IPS-15b (cell line): ENCODE results near the gene NAP1L1.
A peak's percentile ranks its signal among the peaks of the same experiment; 100 is the strongest.

Source experiments
- H3K27me3 ChIP-seq: one replicate; pipeline ENCODE4 v1.6.1; 2013; ENCODE audit warnings: low read length; ENCODE audit not compliant: control insufficient read depth, insufficient read depth
- H3K36me3 ChIP-seq: one replicate; pipeline ENCODE4 v1.6.1; 2013; ENCODE audit warnings: low read length; ENCODE audit not compliant: control insufficient read depth, insufficient read depth
- H3K4me1 ChIP-seq: one replicate; pipeline ENCODE4 v1.6.1; 2013; ENCODE audit warnings: mild to moderate bottlenecking, low read length; ENCODE audit not compliant: control insufficient read depth, insufficient read depth
- H3K4me3 ChIP-seq: one replicate; pipeline ENCODE4 v1.5.1; 2013; ENCODE audit warnings: low read depth, low read length
- H3K9ac ChIP-seq: one replicate; pipeline ENCODE4 v1.6.1; 2013; ENCODE audit warnings: low read depth, mild to moderate bottlenecking, low read length
- H3K9me3 ChIP-seq: one replicate; pipeline ENCODE4 v1.6.1; 2013; ENCODE audit warnings: mild to moderate bottlenecking, low read length; ENCODE audit not compliant: control insufficient read depth, insufficient read depth

NAP1L1 gene

DNA sequence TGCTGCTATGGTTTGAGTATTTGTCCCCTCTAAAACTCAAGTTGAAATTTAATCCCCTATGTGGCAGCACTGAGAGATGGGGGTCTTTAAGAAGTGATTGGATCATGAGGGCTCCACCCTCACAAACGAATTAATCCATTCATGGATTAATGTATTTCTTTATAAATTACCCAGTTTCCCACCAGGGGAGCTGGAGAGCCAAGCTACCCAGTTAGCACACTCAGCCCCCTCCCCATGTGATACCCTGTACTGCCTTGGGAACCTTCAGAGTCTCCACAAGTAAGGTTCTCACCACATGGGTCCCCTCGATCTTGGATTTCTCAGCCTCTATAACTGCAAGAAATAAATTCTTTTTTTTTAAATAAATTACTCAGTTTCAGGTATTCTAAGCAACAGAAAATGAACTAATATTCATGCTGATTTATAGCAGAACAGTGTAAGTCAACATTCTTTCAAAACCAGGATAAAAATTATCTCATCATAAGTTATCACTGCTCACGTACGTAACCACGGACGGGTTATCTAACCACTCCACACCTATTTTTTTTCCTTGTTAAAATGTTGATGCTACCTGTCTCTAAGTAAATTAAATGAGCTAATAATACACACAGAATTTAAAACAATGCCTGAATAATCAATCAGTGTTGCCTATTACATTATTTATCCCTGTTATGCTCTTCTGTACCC is 3.6 kb downstream of the NAP1L1 start:
- H3K4me1 ChIP-seq, result peaks cover 31% of the 10 kb centered on the region
- no peaks in the 10 kb centered on the region for H3K9me3 ChIP-seq
- H3K27me3 ChIP-seq, result no peaks in the 10 kb centered on the region
- no peaks in the 10 kb centered on the region for H3K36me3 ChIP-seq
- no peak overlapping the region for H3K4me3 ChIP-seq
- no peak overlapping the region for H3K9ac ChIP-seq

DNA sequence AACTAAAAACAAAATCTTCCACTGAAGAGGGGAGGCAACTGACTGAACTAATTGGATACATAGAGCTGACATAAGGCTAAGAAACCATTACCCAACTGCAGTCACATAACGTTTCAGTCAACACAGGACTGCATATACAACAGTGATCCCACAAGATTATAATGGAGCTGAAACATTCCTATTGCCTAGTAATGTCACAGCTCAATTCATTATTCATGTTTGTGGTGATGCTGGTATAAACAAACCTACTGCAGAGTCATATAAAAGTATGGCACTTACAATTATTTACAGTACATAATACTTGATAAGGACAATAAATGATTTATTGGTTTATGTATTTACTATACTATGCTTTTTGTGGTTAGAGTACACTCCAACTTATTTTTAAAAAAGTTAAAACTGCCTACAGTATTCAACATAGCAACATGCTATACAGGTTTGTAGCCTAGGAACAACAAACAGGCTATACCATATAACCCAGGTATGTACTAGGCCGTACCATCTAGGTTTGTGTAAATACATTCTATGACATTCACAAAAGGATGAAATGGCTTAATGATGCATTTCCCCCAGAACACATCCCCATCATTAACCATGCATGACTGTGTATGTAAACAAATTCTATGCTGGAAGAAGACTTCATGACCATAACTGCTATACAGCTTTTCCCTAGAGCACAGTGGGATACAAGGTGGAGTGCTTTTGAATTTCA is 4.3 kb downstream of the NAP1L1 start:
- H3K4me3 ChIP-seq, result peak overlapping the region; percentile 23
- H3K9ac ChIP-seq, result no peak overlapping the region
- no peaks in the 10 kb centered on the region for H3K27me3 ChIP-seq
- H3K4me1 ChIP-seq, result peaks cover 31% of the 10 kb centered on the region
- no peaks in the 10 kb centered on the region for H3K36me3 ChIP-seq
- H3K9me3 ChIP-seq, result no peaks in the 10 kb centered on the region

DNA sequence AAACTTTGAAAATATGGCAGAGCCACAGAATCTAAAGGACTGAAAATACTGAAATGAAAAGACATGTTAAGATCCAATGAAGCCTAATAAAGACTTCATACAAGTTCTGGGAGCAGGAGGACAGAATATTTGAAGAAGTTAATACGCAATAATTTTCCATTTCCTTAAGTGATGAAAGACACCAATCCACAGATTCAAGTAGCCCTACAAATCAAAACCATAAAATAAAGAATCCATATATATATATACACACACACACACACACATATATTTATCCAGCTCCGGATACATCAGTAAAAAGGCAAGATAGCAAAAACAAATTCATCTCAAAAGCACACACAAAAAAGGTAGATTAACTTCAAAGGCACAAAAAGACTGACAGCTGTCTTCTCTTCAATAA is 5.7 kb downstream of the NAP1L1 start:
- Histone ChIP-seq H3K4me1 (peaks cover 31% of the 10 kb centered on the region), H3K4me3 (no peak overlapping the region), H3K9me3 (no peaks in the 10 kb centered on the region), H3K27me3 (no peaks in the 10 kb centered on the region), H3K9ac (no peak overlapping the region), H3K36me3 (no peaks in the 10 kb centered on the region)

DNA sequence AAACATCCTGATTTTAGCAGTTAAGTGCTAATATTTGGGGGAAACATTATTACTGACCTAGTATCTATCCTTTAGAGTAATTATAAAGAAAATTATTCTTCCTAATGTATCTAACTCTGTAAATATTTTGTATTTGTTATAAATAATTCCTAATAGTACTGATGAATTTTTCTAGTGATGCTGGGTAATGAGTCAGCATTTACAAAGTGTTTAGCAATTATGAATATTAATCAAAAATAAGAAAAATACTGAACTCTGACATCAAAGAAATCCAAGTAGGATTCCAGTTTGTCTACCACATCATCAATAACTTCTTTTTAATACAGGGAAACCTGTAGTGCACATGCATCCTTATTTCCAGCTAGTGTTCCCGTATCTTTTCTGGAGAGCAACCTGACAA is 9.0 kb downstream of the NAP1L1 start:
- Histone ChIP-seq H3K36me3 (no peaks in the 10 kb centered on the region), H3K4me3 (no peak overlapping the region), H3K27me3 (no peaks in the 10 kb centered on the region), H3K9ac (no peak overlapping the region), H3K4me1 (peaks cover 29% of the 10 kb centered on the region), H3K9me3 (no peaks in the 10 kb centered on the region)

DNA sequence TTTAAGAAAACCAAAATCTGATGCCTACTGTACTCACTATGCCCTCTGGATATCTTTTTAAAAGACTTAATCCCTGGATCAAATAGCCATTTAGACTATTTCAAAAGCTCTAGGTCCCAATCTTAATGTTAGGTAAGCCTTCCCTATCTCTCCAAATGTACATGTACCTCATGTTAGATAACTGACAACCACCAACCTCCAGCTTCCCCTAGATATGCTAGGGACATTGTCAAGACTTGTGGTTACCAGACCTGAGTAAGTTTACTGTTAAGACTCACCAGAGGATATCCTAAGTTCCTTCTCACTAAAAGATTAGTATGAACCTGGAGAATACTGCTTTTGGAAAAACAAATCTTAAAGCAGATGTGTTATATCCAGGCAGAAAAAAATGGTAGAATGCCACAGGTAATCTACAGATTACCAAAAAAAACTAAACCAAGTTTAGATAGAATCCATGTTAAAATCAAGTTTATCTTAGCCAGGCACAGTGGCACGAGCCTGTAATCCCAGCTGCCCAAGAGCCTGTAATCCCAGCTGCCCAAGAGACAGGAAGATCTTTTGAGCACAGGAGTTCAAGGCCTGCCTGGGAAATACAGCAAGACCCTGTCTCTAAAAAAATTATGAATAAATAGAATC is 9.7 kb downstream of the NAP1L1 start:
- H3K4me3 ChIP-seq, result no peak overlapping the region
- no peaks in the 10 kb centered on the region for H3K27me3 ChIP-seq
- H3K4me1 ChIP-seq, result peaks cover 27% of the 10 kb centered on the region
- H3K36me3 ChIP-seq, result no peaks in the 10 kb centered on the region
- no peaks in the 10 kb centered on the region for H3K9me3 ChIP-seq
- no peak overlapping the region for H3K9ac ChIP-seq

DNA sequence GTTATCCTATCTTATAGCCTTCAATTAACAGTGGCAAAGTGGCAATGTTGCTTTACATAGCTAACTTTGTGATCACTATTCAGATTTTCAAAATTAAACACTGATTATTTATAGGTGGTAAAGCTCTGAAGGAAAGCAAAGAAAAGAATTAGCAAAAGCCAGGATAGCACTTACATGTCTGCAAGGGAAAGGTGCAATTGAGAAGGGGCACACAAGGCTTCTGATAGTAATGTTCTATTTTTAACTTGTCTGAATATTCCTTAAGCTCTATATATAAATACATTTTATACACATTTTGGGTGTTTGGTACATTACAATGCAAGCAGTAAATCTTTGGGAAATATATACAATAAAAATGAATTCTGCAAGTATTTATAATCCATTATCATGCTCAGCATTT is 10.9 kb downstream of the NAP1L1 start:
- no peaks in the 10 kb centered on the region for H3K27me3 ChIP-seq
- H3K4me3 ChIP-seq, result no peak overlapping the region
- H3K4me1 ChIP-seq, result peaks cover 24% of the 10 kb centered on the region
- H3K9ac ChIP-seq, result no peak overlapping the region
- H3K36me3 ChIP-seq, result no peaks in the 10 kb centered on the region
- H3K9me3 ChIP-seq, result no peaks in the 10 kb centered on the region

DNA sequence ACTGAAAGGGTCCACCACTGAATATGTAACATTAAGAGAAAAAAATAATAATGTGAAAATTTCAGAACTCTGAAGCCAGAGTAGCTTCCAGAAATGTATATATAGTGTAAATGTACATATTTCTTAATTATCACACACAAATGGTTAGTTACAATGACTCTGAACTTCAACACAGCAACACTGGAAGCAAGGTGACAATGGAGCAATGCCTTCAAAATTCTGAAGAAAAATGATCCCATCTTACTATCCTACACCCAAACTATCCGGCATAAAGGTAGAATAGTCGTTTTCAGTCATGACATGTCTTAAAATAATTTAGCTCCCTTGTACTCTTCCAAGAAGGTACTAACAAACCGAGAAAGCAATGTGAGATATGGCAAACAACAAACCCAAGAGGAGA is 11.9 kb downstream of the NAP1L1 start:
- peaks cover 20% of the 10 kb centered on the region for H3K4me1 ChIP-seq
- no peak overlapping the region for H3K9ac ChIP-seq
- H3K4me3 ChIP-seq, result no peak overlapping the region
- no peaks in the 10 kb centered on the region for H3K9me3 ChIP-seq
- no peaks in the 10 kb centered on the region for H3K36me3 ChIP-seq
- no peaks in the 10 kb centered on the region for H3K27me3 ChIP-seq

DNA sequence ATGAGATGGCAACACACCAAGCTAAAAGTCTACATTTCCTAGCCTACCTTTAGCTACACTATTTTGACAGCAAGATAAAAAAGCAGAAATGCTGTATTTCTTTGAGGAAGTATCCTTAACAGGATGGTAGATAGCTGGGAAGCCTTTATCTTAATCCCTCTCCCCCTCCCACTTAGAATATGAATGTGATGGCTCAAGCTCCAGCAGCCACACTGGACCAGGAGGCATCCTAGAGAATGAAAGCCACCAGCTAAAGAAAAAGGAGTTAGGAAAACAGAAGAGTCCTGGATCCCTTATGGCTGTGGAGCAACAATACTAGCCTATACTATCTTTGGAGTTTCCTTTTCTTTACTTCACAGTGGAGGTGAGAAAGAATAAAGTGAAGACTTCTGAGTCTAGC is 15.1 kb downstream of the NAP1L1 start:
- Histone ChIP-seq H3K27me3 (no peaks in the 10 kb centered on the region), H3K4me1 (peaks cover 9% of the 10 kb centered on the region), H3K36me3 (peaks cover 3% of the 10 kb centered on the region), H3K9me3 (no peaks in the 10 kb centered on the region), H3K9ac (no peak overlapping the region), H3K4me3 (no peak overlapping the region)

DNA sequence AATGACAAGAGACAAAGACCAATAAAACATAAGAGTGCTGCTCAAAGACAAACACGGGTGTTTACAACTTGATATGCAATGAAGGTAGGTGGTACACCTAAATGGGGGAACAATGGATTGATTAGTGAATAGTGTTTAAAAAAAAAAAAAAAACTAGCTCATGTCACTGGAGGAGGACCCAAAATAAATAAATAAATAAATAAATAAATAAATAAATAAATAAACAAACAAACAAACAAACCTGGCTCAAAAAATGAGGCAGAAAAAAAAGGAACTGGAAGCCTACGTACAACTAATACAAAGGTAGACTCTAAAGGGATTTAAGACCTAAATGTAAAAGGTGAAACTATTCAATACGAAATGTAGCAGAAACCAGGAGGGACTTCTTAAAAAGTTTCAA is 18.6 kb downstream of the NAP1L1 start:
- H3K27me3 ChIP-seq, result no peaks in the 10 kb centered on the region
- no peaks in the 10 kb centered on the region for H3K9me3 ChIP-seq
- no peak overlapping the region for H3K9ac ChIP-seq
- H3K4me1 ChIP-seq, result no peaks in the 10 kb centered on the region
- no peak overlapping the region for H3K4me3 ChIP-seq
- peaks cover 3% of the 10 kb centered on the region for H3K36me3 ChIP-seq

DNA sequence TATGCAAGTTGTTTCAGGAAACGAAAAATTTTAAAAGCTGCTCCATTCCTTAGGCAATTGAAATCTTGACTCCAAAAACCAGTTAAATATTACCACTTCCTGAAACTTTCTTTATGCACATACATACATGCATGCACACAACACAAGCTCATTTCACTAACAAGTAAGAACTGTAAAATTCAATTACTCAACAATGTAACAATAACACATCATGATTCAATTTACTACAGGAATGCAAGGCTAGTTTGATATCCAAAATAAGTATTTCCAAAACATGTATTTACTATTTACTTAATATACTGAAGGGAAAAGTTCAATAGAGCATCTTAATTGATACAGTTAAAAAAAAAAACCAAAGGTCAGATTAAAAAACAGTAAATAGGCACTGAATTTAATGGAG is 19.6 kb downstream of the NAP1L1 start:
- Histone ChIP-seq H3K9ac (no peak overlapping the region), H3K4me3 (no peak overlapping the region), H3K4me1 (no peaks in the 10 kb centered on the region), H3K36me3 (peaks cover 3% of the 10 kb centered on the region), H3K27me3 (no peaks in the 10 kb centered on the region), H3K9me3 (no peaks in the 10 kb centered on the region)

DNA sequence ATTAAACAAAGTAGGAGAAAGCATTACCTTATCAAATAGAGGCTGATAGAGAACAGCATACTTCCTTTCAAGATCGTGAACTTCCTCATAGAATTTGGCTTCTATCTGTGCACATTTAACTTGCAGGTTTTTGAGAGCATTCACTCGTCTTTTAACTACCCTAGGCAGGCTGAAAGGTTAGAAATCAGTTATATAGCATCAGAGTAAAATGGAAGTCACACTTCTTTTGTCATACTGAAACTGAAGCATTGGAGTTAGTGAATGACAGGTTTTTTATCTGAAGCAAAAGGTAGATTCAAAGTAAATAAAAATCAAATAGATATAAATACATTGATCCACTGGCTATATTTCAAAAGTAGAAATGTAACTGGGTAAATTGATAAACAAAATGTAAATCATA is 24.4 kb downstream of the NAP1L1 start:
- Histone ChIP-seq H3K27me3 (no peaks in the 10 kb centered on the region), H3K9ac (no peak overlapping the region), H3K4me1 (peaks cover 8% of the 10 kb centered on the region), H3K4me3 (no peak overlapping the region), H3K36me3 (no peaks in the 10 kb centered on the region), H3K9me3 (no peaks in the 10 kb centered on the region)

DNA sequence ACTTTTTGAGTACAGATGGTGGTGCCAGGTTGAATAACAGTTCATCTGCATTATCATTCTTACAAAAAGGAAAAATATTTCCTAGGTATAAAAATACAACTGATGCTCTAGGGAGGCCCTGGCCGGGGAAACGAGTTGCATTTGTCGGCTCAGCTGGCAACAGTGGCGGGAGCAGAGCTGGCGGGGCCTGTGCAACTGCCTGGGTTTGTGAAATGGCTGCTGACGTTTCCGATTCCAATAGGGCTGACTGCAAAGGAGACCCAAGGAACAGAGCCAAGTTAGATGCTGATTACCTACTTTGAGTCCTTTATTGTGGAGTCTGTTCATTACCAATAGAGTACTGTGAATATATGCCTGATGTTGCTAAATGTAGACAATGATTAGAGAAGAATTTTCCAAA is 27.2 kb downstream of the NAP1L1 start:
- Histone ChIP-seq H3K4me3 (no peak overlapping the region), H3K36me3 (peaks cover 6% of the 10 kb centered on the region), H3K27me3 (no peaks in the 10 kb centered on the region), H3K4me1 (peaks cover 18% of the 10 kb centered on the region), H3K9me3 (no peaks in the 10 kb centered on the region), H3K9ac (no peak overlapping the region)
